GM11168 (cell line): Measurements from ENCODE around the gene SNRNP200.

ENCODE experiments used
- in situ Hi-C: fragments of 300-500 bp; cut with MboI; formaldehyde crosslinking; loops from one replicate; pipeline ENCODE4 v1.12.0; 2022; ENCODE audit warnings: low sequenced_read_pairs; ENCODE audit not compliant: unreplicated experiment

The SNRNP200 gene

DNA sequence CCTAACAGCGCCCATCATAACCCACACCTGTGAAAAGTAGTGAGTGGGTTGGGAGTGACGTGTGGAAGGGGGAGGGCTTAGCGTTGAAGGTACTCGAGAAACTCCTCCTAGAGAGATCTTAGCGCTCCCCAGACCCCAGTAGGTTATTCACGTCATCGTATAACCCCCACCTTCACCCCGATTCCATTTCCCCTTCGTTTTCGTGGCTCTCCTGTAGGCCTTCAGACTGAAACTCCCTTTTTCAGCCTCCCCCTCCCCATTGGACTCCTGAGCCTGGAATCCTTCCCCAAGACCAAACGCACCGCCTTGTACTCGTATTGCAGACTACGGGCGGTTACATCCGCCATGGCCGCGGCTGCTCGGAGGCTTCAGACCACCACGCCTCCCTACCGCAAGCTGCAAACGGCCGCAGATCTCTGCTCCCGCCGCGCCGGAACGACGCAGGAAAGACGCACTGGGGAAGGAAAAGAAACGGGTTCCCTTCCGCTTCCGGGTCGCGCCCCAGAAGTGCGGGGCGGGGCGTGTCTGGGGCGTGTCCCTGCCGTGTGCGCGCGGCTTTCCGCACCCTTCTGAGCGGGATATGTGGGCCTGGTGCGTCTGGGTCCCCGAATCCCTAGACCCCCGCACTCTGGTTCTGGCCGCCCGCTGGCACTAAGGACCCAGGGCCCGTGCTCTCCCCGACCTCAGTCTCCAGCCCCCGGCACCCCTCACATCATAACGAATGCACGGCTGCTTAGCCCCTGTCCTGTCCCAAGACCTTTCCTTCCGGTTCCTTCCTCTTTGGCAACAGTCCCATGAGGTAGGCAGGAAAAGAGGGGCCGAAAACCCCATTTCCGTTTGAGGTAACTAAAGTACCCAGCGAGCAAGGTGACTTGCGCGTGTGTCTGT is at the start of gene SNRNP200:
Gene SNRNP200 (minus strand): TSS at position 456 of the 888 bp plus-strand sequence. CDS start 109 bp downstream, at position 347.
- in situ Hi-C loops, result no loop called here

DNA sequence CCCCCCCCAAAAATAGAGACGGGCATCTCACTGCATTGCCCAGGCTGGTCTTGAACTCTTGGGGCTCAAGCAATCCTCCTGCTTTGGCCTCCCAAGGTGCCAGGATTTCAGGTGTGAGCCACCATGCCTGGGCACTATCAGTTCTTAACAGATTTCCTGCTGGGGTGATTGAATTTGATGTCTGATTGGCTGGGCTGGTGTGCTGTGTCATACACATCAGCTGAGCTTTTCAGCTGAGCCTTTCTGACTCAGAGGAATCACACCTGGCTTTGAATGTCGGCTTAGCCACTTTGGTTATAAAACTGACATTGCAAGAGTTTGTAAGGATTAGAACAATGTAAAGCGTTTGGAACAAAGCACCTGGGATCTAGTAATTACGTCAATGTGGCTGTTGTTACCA is 49.1 kb upstream of the SNRNP200 start:
- in situ Hi-C loops, result no loop called here

DNA sequence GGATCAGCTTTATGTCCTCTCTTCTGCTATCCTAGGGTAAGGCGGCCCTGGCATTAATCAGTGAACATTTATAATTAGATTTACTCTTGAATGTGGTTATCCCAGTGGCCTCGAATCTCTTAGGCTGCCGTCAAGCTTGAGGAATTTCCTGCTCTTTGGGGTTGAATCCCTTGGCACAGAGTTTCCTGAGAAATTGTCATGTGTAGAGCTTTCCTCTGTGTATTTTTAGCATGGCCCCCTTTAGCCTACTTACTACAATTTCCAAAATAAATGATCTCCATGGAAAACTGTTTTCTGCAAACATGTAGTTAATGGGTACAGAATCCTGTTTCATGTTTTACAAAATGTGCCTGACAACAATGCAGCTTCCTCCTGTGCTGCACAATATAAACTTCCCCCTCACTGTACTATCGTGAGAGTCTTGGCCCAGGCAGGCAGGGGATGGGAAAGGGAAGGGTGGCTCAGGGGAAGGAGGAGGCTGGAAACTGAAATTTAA is 48.3 kb upstream of the SNRNP200 start:
- in situ Hi-C loops, result no loop called here

DNA sequence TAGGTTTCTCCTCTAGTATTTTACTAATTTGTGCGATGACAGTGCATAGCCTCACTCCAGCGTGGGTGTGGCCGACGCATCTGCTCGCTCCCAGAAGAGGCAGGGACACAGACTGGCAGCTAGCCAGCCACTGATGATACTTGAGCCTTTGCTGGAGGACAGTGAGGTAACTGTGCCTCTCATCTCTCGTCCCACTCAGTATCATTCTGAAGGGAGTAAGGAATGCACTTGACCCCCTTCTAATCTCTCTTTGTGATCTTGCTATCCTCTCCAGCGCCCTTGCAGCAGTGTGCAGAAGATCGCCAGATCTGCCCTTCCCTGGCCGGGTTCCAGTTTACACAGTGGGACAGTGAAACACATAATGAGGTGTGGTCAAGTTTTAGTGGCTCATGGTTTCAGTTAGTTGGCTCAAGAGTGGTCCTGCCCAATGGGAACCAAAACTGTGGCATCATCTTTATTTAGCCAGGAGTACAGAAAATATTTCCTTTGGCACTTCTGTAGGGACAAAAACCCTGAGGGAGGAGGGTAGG is 47.8 kb upstream of the SNRNP200 start:
- in situ Hi-C loops, result no loop called here

DNA sequence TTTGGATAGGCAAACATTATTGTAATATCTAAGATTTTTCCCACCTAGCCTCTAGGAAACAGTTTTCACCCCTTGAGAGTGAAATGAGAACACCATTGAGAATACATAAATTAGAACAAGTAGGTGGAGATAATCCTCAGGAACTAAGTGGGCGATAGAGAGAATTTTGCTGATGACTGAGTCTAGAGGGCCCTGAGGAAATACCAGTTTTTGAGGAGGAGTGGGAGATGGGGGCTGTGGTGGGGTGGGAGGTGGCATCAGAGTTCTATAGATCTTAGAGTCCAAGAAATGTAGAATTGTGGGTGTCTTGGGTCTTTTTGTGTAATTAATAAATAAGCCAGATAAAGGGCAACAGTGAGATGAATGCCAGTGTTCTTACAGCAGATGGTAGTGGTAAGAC is 42.0 kb upstream of the SNRNP200 start:
- in situ Hi-C loops, result no loop called here

DNA sequence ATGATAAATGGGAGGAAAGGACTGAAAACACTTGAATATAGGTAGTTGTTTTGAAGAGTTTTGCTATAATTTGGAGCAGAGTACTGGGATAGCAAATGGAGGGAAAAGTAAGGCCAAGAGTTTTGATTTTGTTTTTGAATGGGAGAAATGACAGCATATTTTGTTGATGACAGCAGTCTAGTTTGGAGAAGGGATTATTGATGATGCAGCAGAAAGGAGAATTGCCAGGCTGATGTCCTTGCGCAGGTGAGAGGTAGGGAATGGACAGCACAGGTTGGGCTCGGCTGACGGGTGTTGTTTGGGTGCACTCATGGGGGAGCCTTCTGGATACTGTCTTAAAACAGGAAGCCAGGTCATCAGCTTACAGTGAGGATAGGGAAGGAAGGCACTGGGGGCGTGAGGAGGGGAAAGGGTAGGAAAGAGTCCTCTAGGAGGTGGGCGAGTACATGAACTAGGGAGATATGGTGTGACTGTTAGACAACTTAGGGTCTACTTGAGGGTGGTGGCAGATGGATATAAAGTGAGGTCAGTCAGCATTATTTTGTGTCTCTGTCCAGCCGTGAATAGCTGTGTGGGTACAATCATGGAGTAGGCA is 40.6 kb upstream of the SNRNP200 start:
- in situ Hi-C loops, result no loop called here

DNA sequence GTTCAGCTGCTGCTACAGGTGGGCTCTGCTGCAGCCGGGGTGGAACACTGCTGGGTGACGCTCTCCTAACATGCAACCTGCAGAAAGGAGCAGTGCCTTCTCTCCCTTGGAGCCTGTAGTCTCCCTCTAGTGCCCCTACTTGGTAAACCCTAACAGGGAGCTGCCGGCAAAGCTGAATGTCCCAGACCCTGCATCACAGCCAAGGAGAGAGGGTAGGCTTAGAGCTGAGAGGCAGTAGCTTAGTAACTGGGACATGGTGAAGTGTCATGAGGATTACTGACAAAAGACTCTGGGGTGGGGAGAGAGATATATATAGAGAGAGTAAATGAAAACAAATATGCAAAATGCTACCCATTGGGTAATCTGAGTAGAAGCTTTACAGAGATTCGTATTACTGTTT is 40.1 kb upstream of the SNRNP200 start:
- in situ Hi-C loops, result no loop called here

DNA sequence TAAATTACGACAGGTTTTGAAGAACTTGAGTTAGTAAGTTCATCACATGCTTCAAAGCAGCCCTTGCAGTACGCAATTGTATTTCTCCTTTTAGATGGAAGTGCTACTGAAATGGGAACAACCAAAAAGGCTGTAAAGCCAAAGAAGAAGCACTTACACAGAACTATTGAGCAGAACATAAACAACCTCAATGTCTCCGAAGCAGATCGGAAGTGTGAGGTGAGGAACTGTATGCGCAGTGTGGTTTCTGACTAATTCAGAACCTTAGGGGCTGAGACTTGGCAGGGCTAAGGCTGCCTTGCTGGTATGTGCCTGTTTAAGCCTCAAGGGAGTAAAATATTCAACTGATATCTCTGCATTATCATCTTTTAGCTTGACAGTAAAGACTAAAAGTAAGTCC is 38.7 kb upstream of the SNRNP200 start:
- in situ Hi-C loops, result no loop called here

DNA sequence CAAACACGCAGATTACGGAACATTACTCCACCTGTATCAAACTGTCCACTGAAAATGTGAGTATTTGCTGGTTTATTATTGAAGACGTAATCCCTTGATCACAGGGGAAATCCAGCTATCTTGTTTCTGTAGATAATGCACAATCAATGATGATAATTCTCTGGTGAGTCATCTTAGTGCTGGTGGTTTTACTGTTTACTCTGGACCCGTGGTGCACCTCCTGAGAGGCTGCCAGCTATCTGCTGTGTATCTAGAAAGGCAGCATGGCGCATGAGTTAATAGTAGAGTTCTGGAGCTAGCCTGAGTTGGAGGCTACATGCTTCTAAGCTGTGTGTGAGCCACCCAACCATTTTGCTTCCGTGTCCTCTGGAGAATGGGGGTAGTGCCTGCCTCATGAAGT is 36.7 kb upstream of the SNRNP200 start:
- in situ Hi-C loops, result no loop called here

DNA sequence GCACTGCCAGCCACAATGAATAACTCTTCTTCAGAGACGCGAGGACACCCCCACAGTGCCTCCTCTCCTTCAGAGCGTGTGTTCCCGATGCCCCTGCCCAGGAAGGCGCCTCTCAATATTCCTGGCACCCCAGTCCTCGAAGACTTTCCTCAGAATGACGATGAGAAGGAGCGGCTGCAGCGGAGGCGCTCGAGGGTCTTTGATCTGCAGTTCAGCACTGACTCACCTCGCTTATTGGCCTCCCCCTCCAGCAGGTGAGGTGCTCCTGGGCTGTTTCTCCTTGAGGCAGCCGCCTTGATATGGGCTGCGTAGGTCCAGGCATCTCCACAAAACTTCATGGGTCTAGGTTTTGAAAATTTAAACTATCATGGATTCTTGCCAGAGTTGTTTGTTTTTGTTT is 36.3 kb upstream of the SNRNP200 start:
- in situ Hi-C loops, result no loop called here

DNA sequence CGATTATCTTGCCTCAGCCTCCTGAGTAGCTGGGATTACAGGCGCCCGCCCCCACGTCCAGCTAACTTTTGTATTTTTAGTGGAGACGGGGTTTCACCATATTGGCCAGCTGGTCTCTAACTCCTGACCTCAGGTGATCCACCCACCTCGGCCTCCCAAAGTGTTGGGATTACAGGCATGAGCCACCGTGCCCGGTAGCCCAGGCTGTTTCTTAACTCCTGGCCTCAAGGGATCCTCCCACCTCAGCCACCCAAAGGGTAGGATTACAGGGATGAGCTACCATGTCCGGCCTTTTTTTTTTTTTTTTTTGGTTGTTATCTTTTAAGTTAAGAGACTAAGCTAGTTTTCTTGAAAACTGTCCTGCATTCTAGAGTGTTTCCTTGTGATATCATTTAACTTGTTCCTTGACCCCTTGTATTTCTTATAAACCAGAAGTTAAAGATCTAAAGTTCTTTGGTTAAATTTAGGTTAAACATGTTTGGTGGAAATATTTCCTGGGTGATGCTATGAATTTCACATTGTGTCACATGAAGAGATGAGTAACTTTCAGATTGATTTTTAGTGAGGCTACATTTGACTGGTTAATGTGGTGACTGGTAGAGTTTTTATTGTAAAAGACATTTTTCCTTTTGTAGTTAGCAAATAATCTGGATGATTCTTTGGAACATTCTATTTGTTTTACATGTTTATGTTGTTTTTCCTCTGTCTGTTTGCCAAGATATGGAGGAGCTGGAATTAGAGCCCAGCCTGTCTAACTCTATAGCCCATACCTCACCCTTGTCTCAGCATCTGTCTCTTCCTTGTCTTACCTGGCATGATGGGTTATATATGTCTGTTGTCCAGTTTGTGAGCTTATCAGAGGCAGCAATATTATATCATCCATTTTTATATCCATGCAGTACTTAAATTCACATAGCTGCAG is 35.4 kb upstream of the SNRNP200 start:
- in situ Hi-C loops, result no loop called here

DNA sequence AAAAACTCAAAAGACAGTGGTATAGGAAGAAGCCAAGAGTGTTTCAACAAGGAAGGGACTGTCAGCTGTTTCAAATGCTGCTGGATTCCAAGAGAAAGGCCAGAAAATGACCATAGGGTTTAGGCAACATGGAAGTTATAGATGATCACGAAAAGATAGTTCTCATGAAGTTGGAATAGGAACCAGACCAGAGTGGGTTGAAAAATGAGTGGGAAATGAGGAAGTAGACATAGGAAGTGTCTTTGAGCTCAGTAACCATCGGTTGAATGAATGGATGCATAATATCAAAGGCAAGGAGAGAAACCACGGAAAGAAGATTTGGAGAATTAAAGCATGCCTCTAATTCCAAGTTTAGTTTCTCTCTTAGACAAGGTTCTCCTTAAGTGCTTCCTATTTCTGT is 31.5 kb upstream of the SNRNP200 start:
- in situ Hi-C loops, result no loop called here

DNA sequence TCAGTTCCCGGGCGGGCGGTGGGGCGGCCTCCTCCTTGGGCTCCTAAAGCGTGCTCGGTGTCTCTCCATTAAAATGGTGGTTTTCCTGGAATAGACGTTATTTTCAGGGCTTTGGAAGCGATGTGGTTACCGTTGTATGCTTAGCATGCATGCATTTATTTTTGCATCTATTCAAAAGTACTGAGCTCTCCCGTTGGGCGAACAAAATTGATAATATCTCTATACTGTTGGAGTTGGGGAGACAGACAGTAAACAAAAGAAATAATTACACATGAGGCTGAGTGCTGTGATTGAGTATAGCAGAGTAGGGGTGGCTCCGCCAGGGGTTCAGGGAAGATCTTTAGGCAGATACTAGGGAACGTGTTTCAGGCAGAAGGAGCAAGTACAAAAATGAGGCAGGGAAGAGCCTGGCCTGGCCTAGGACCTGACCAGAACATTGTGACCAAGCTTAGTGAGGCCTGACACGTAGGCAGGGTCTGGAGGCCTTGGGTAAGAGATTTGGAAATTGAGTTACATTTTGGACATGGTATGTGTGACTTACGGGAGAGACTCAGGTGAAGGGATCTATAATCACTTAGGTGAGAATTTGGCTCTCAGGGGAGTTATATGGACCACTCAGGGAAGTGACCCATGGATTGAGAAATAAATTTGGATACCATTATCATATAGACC is 30.9 kb upstream of the SNRNP200 start:
- in situ Hi-C loops, result no loop called here

DNA sequence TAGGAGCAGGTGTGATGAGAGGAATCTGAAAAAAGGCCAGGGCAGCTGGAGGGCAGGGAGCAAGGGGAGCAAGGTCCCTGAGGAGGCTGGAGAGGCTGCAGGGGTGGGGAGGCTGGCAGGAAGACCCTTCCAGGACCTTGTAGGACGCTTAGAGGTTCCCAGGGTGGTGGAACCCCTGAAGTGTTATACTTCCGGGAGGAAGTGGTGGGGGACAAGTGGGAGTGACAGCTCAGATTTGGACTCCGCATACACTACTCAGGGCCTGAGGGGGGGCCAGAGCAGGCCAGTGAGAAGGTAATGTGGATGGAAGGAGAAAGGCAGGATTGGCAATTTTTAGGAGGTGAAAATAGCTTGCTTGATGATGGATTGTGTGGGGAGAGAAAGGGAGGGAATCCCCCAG is 28.4 kb upstream of the SNRNP200 start:
- in situ Hi-C loops, result no loop called here

DNA sequence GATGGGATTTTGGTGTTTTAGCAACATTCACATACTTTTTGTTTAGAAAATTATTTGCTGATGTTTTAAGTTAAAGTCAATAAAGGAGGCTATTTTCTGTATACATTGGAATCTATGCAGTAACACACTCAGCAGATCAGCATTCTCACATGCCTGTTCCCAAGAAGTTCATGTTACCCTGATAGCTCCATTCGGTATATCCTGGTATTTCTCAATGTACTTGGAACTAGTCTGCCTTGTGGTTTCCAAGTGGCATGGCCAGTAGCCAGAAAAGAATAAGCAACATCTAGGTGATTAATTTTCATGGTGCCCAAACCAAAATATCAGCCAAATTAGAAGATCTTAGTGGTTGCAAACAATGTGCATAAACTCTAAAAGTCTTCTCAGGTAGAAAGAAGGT is 25.1 kb upstream of the SNRNP200 start:
- in situ Hi-C loops, result no loop called here

DNA sequence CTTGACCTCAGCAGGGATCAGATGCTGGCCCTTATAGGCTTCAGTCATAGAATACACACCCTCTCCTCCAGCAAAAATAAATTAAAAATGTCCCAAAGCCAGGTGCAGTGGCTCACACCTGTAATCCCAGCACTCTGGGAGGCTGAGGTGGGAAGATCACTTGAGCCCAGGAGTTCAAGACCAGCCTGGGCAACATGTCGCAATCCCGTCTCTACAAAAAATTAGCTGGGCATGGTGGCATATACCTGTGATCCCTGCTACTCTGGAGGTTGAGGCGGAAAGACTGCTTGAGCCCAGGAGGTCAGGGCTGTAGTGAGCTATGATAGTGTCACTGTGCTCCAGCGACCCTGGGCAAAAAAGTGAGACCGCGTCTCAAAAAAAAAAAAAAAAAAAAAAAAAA is 24.5 kb upstream of the SNRNP200 start:
- in situ Hi-C loops, result no loop called here

DNA sequence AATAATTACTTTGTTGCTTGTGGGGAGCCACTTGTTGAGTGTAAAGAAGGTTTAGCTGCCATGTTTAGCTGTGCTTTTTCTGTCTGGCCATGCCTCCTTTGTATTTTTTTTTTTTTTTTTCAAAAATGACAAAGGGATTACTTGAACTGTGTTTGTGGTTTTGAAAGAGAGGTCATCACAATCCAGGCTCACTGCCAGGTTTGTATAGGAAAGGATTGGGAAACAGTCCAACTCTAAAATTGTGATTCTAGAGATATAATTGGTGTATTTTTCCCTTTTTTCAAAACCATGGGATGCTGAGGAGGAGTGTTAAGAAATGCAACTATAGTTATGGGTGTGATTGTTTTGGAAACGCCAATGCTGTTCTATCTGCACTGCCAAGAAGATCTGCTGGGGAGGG is 24.1 kb upstream of the SNRNP200 start:
- in situ Hi-C loops, result no loop called here

DNA sequence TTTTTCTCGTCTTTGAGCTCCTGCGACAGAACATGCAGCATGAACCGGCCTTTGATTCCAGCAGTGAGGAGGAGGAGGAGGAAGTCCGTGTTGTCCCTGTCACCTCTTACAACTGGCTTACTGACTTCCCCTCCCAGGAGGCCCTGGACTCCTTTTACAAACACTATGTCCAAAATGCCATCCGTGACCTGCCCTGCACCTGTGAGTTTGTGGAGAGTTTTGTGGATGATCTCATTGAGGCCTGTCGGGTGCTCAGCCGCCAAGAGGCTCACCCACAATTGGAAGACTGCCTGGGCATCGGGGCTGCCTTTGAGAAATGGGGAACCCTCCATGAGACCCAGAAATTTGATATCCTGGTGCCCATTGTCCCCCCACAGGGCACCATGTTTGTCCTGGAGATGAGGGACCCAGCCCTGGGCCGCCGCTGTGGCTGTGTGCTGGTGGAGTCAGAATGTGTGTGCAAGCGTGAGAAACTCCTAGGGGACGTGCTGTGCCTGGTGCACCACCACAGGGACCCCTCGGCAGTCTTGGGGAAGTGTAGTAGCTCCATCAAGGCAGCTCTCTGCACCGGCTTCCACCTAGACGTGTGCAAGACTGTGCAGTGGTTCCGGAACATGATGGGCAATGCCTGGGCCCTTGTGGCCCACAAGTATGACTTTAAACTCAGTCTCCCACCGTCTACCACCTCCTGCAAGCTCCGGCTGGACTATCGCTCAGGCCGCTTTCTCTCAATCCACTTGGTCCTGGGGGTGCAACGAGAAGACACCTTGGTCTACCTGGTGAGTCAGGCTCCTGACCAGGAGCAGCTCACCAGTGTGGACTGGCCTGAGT is 21.9 kb upstream of the SNRNP200 start:
- in situ Hi-C loops, result no loop called here

DNA sequence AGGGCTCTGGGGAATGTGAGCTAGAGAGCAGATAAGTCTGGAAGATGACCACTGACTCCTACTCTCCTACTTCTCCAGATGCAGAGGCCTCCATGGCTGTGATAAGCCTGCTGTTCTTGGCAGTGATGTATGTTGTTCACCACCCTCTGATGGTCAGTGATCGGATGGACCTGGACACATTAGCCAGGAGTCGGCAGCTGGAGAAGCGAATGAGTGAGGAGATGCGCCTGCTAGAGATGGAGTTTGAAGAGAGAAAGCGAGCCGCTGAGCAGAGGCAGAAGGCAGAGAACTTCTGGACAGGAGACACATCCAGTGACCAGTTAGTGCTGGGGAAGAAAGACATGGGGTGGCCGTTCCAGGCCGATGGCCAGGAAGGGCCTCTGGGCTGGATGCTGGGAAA is 21.2 kb upstream of the SNRNP200 start:
- in situ Hi-C loops, result no loop called here
